HG03442 (cell line): Measurements from ENCODE around the gene HOXA5.

Experiments used
- ATAC-seq: cut with Tn5 transposase; IDR thresholded peaks from one replicate; pipeline ENCODE4 v1.9.1; 2021; ENCODE audit warnings: mild to moderate bottlenecking, moderate library complexity; ENCODE audit not compliant: unreplicated experiment

Gene HOXA5

GRCh38 chr7:27149842-27150567, 6.5 kb upstream of the HOXA5 start:
- ATAC-seq = no peak

- ATAC-seq = no peak
These were observed 5.5 kb upstream of the HOXA5 start for GRCh38 chr7:27148756-27149641.

- no peak for ATAC-seq
These were observed 4.7 kb upstream of the HOXA5 start for GRCh38 chr7:27148031-27148755.

GRCh38 chr7:27147199-27148030, 3.9 kb upstream of the HOXA5 start, which contains the start of gene HOXA6:
TSS of gene HOXA6 (minus strand) at chr7:27147774. CDS start at chr7:27147749, 25 bp downstream.
- no peak for ATAC-seq

- ATAC-seq = no peak
These were observed 3.2 kb upstream of the HOXA5 start for GRCh38 chr7:27146491-27147198.

GRCh38 chr7:27145914-27146412, 2.5 kb upstream of the HOXA5 start:
- no peak for ATAC-seq

GRCh38 chr7:27145165-27145913, 1.9 kb upstream of the HOXA5 start:
- no peak for ATAC-seq

- no peak for ATAC-seq
These were observed 1.3 kb upstream of the HOXA5 start for GRCh38 chr7:27144781-27145164.

- ATAC-seq = no peak
These were observed 684 bp upstream of the HOXA5 start for GRCh38 chr7:27143950-27144780.

- ATAC-seq = no peak
These were observed 880 bp downstream of the HOXA5 start for GRCh38 chr7:27142580-27143022.

GRCh38 chr7:27141923-27142579, 1.4 kb downstream of the HOXA5 start:
- no peak for ATAC-seq

- no peak for ATAC-seq
These were observed 2.2 kb downstream of the HOXA5 start for GRCh38 chr7:27141137-27141922.

- no peak for ATAC-seq
These were observed 3.2 kb downstream of the HOXA5 start for GRCh38 chr7:27140126-27140857.

- ATAC-seq = no peak
These were observed 4.0 kb downstream of the HOXA5 start for GRCh38 chr7:27139334-27140125.

- no peak for ATAC-seq
These were observed 4.5 kb downstream of the HOXA5 start for GRCh38 chr7:27138985-27139333.
